ENCODE data around the gene LYL1.

- TF ChIP-seq CTCF (conservative IDR thresholded peaks at IDR 0.05; ENCODE audit: low read depth, low read length) (no peak), POLR2A (IDR thresholded peaks at IDR 0.05; ENCODE audit: low read depth, low read length) (no peak), RFX5 (IDR thresholded peaks at IDR 0.05; ENCODE audit: low read depth, low read length) (no peak), RCOR1 (IDR thresholded peaks at IDR 0.05; ENCODE audit: insufficient replicate concordance, low read length) (no peak), CEBPB (IDR thresholded peaks at IDR 0.05; ENCODE audit: low read depth, low read length) (no peak), MAZ (IDR thresholded peaks at IDR 0.05; ENCODE audit: borderline replicate concordance, low read depth, low read length) (no peak), BHLHE40 (IDR thresholded peaks at IDR 0.05; ENCODE audit: low read depth, low read length) (no peak)
- TF ChIP-seq, protein P1, sequence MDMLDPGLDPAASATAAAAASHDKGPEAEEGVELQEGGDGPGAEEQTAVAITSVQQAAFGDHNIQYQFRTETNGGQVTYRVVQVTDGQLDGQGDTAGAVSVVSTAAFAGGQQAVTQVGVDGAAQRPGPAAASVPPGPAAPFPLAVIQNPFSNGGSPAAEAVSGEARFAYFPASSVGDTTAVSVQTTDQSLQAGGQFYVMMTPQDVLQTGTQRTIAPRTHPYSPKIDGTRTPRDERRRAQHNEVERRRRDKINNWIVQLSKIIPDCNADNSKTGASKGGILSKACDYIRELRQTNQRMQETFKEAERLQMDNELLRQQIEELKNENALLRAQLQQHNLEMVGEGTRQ (IDR thresholded peaks at IDR 0.05; ENCODE audit: low read depth, low read length): no peak
Observed at GRCh38 chr19:13073263-13073662, 29.4 kb downstream of the LYL1 start.
